ENCODE data around the gene FARP2.
A peak's percentile ranks its signal among the peaks of the same experiment; 100 is the strongest.
"Not testable (repeated sequence)": the region's sequence is repeated elsewhere in the genome, so short reads cannot be mapped to it uniquely, and the experiment has no call there.

Gene FARP2

GRCh38 chr2:241437179-241437578, 81.1 kb downstream of the FARP2 start:
- no peak for TF ChIP-seq CTCF (IDR thresholded peaks at IDR 0.05; ENCODE audit: low read depth, low read length)
- no peak for DNase-seq (ENCODE audit: low read depth, low spot score)
- H3K4me3 ChIP-seq (ENCODE audit: low read depth, low read length), result no peak overlapping the region
- in situ Hi-C loops (cut with HindIII; ENCODE audit: low sequenced_read_pairs), result no loop called here

GRCh38 chr2:241441492-241441891, 85.4 kb downstream of the FARP2 start:
- TF ChIP-seq CTCF (IDR thresholded peaks at IDR 0.05; ENCODE audit: low read depth, low read length), result no peak
- no peak overlapping the region for H3K4me3 ChIP-seq (ENCODE audit: low read depth, low read length)
- no peak for DNase-seq (ENCODE audit: low read depth, low spot score)
- in situ Hi-C loops (cut with HindIII; ENCODE audit: low sequenced_read_pairs), result no loop called here

- DNase-seq (ENCODE audit: low read depth, low spot score), result peak; percentile 85
- H3K4me3 ChIP-seq (ENCODE audit: low read depth, low read length), result no peak overlapping the region
- in situ Hi-C loops (cut with HindIII; ENCODE audit: low sequenced_read_pairs), result no loop called here
- TF ChIP-seq CTCF (IDR thresholded peaks at IDR 0.05; ENCODE audit: low read depth, low read length), result no peak
These were observed 87.6 kb downstream of the FARP2 start for GRCh38 chr2:241443486-241444223.

GRCh38 chr2:241445426-241445825, 89.3 kb downstream of the FARP2 start:
- in situ Hi-C loops (cut with HindIII; ENCODE audit: low sequenced_read_pairs), result no loop called here
- DNase-seq (ENCODE audit: low read depth, low spot score), result no peak
- no peak for TF ChIP-seq CTCF (IDR thresholded peaks at IDR 0.05; ENCODE audit: low read depth, low read length)
- no peak overlapping the region for H3K4me3 ChIP-seq (ENCODE audit: low read depth, low read length)

- DNase-seq (ENCODE audit: low read depth, low spot score); H3K4me3 ChIP-seq (ENCODE audit: low read depth, low read length); in situ Hi-C loops (cut with HindIII; ENCODE audit: low sequenced_read_pairs): not testable (repeated sequence)
These were observed 94.0 kb downstream of the FARP2 start for GRCh38 chr2:241450092-241450491.

- in situ Hi-C loops (cut with HindIII; ENCODE audit: low sequenced_read_pairs), result no loop called here
- no peak overlapping the region for H3K4me3 ChIP-seq (ENCODE audit: low read depth, low read length)
- no peak for TF ChIP-seq CTCF (IDR thresholded peaks at IDR 0.05; ENCODE audit: low read depth, low read length)
- DNase-seq (ENCODE audit: low read depth, low spot score), result no peak
These were observed 95.9 kb downstream of the FARP2 start for GRCh38 chr2:241451840-241452506.

GRCh38 chr2:241453919-241454318, 97.8 kb downstream of the FARP2 start:
- in situ Hi-C loops (cut with HindIII; ENCODE audit: low sequenced_read_pairs); DNase-seq (ENCODE audit: low read depth, low spot score); H3K4me3 ChIP-seq (ENCODE audit: low read depth, low read length): not testable (repeated sequence)

Measured in astrocyte of the spinal cord (primary cell).